SK-N-MC (cell line): Measurements from ENCODE around the gene PRKCZ.

Experiments used
- EZH2 ChIP-seq: fragments of 200-600 bp; sonication (generic); IDR thresholded peaks from one replicate; pipeline ENCODE4 v1.6.1; 2017; ENCODE audit warnings: antibody characterized with exemption
- FOXP2 ChIP-seq: optimal IDR thresholded peaks from 2 replicates; pipeline ENCODE3; 2011; ENCODE audit warnings: mild to moderate bottlenecking, moderate library complexity; ENCODE audit not compliant: insufficient read depth; ENCODE audit errors: extremely low read length, control extremely low read depth
- POLR2AphosphoS5 ChIP-seq: IDR thresholded peaks from 2 replicates; pipeline ENCODE4 v1.6.1; 2012; ENCODE audit warnings: mild to moderate bottlenecking, low read depth, low read length, borderline replicate concordance

DNA sequence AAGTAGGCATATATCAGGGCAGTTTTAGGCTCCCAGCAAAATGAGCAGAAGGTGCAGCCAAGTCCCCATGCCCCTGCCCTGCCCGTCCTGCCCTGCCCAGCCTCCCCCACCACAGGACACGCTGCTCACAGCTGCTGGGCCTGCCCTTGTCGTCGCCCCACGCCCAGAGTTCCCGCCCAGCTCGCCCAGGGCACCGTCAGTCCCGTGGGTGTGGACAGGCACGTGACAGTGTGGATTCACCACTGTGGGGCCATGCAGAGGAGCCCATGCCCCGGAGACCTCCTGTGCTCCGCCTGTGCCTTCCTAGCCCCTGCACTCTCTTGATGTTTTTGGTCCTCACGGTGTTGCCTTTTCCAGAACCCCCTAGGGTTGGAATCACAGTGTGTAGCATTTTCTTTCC lies 137.4 kb downstream of the PRKCZ start:
- TF ChIP-seq POLR2AphosphoS5 (no peak), EZH2 (no peak), FOXP2 (no peak)
